PC-9 (cell line): Measurements from ENCODE around the gene GYPC. TPM values are rescaled to one million over a fixed set of nuclear protein-coding genes. Genes with fewer than 3 reads are reported as not detected.

Experiments
- BruUV-seq: library from RNA; stranded (reverse); fragments of 400-500 nt; replicated peaks from 2 replicates; lab custom pipeline; 2021; lab: Mats Ljungman, UMichigan
- CTCF ChIA-PET: fragments of 300-600 bp; sonication (Branson Sonifier 250); formaldehyde crosslinking; loops from one replicate; lab custom pipeline; 2022; ENCODE audit warnings: antibody characterized with exemption; lab: Charles Lee
- POLR2A ChIA-PET: fragments of 300-600 bp; sonication (Branson Sonifier 250); formaldehyde crosslinking; loops from one replicate; lab custom pipeline; 2022; ENCODE audit warnings: antibody characterized with exemption; ENCODE audit not compliant: unreplicated experiment; lab: Charles Lee
- DNase-seq, 2 experiments: peaks; one replicate each; pipeline versions ENCODE4 v3.0.0 to v3.0.0-alpha.2; 2015 to 2022; ENCODE audit warnings: mixed read lengths in 1 of 2
- H2AFZ ChIP-seq: fragments of 200-600 bp; sonication (generic); 2 replicates; pipeline ENCODE4 v1.8.1; 2017; ENCODE audit warnings: antibody characterized with exemption
- H3F3A ChIP-seq: fragments of 200-600 bp; sonication (generic); 2 replicates; pipeline ENCODE4 v1.8.1; 2017; ENCODE audit warnings: antibody characterized with exemption, mild to moderate bottlenecking, low read depth; ENCODE audit not compliant: insufficient read depth
- H3K27ac ChIP-seq: fragments of 200-600 bp; sonication (generic); 2 replicates; pipeline ENCODE4 v1.6.1; 2016; ENCODE audit warnings: mixed run types
- H3K27me3 ChIP-seq: fragments of 200-600 bp; sonication (generic); 2 replicates; pipeline ENCODE4 v1.6.1; 2016; ENCODE audit warnings: low read depth, mixed run types; ENCODE audit not compliant: insufficient read depth
- H3K36me3 ChIP-seq: fragments of 200-600 bp; sonication (generic); 2 replicates; pipeline ENCODE4 v1.6.1; 2016; ENCODE audit warnings: low read depth, mixed run types
- H3K4me1 ChIP-seq: fragments of 200-600 bp; sonication (generic); replicated peaks from 2 replicates; pipeline ENCODE4 v1.6.1; 2016; ENCODE audit warnings: mixed run types; ENCODE audit not compliant: insufficient read depth
- H3K4me2 ChIP-seq: fragments of 200-600 bp; sonication (generic); 2 replicates; pipeline ENCODE4 v1.6.1; 2017; ENCODE audit warnings: mixed run types
- H3K4me3 ChIP-seq: fragments of 200-600 bp; sonication (generic); 2 replicates; pipeline ENCODE4 v1.6.1; 2016; ENCODE audit warnings: mixed run types
- H3K79me2 ChIP-seq: fragments of 200-600 bp; sonication (generic); 2 replicates; pipeline ENCODE4 v1.6.1; 2017; ENCODE audit warnings: low read depth, mixed run types
- H3K9me2 ChIP-seq: fragments of 200-600 bp; sonication (generic); 2 replicates; pipeline ENCODE4 v1.8.1; 2017; ENCODE audit warnings: mild to moderate bottlenecking; ENCODE audit not compliant: insufficient read depth
- H3K9me3 ChIP-seq: fragments of 200-600 bp; sonication (generic); 2 replicates; pipeline ENCODE4 v1.8.1; 2016; ENCODE audit warnings: low read depth; ENCODE audit not compliant: insufficient read depth
- H4K20me1 ChIP-seq: fragments of 200-600 bp; sonication (generic); 2 replicates; pipeline ENCODE4 v1.8.1; 2017; ENCODE audit not compliant: insufficient read depth
- EZH2 ChIP-seq: fragments of 200-600 bp; sonication (generic); IDR thresholded peaks from 2 replicates; pipeline ENCODE4 v1.8.0; 2017; ENCODE audit warnings: antibody characterized with exemption, low read depth
- intact Hi-C: fragments of 100-400 bp; cut with micrococcal nuclease; formaldehyde crosslinking; loops from one replicate; pipeline ENCODE4 v1.10.0; 2022; ENCODE audit not compliant: unreplicated experiment
- total RNA-seq: library from RNA; stranded (reverse); gene quantifications from 2 replicates; pipeline ENCODE4 v1.2.3, GENCODE V29; 2021
- TF ChIP-seq, protein P1 (sequence below): fragments of 200-600 bp; sonication (generic); conservative IDR thresholded peaks from 2 replicates; pipeline ENCODE4 v1.6.1; 2017; ENCODE audit warnings: mixed run types, antibody characterized with exemption, mild to moderate bottlenecking, moderate library complexity

GYPC gene
- total RNA-seq, 1 experiment from 2014 or later, result not detected

DNA sequence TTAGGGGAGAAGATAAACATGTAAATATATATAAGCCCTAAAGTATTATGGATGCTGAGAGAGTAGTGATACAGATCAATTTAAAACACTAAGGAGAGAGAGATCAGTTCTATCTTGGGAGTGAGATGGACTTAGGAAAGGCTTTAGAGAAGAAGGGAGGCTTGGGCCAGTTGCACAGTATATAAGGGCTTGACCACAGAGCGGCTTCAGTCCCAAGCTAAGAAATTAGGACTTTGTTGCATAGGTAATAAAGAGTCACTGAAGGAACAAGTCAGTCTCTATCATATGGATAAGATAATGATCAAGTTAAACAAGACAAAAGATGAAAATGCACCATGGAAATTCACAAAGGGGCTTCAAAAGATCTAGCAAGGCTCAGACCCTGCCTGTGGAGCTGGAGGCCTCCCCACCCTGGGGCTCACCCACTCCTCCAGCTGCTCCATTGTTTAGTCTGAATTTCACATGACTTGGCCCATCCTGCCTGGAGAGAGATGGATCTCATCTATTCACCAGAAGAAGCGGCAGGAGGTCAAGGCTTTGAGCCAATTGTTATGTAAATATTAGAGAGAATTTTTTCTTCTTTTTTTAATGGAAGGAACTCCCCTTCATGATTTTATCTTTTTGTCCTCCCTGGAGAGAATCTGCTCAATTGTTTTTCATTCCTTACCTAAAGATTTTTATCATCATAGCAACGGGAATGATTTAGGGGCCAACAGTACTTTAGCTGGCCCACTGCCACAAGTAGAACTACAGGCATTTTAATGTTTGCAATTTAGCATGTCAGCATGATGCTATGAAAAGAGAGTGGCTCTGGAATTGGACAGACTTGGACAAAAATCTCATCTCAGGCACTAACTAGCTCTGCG is 44.0 kb downstream of the GYPC start:
- POLR2A ChIA-PET, result no interaction called here
- Histone ChIP-seq H2AFZ (no peak overlapping the region), H3K27me3 (peaks cover 41% of the 10 kb centered on the region), H3K79me2 (no peaks in the 10 kb centered on the region), H3K9me2 (no peaks in the 10 kb centered on the region), H3K27ac (no peak overlapping the region), H3K4me1 (no peaks in the 10 kb centered on the region), H3K36me3 (no peaks in the 10 kb centered on the region), H3K9me3 (no peaks in the 10 kb centered on the region), H3F3A (no peaks in the 10 kb centered on the region), H3K4me3 (no peak overlapping the region), H4K20me1 (no peaks in the 10 kb centered on the region), H3K4me2 (no peak overlapping the region)
- TF ChIP-seq, protein P1, sequence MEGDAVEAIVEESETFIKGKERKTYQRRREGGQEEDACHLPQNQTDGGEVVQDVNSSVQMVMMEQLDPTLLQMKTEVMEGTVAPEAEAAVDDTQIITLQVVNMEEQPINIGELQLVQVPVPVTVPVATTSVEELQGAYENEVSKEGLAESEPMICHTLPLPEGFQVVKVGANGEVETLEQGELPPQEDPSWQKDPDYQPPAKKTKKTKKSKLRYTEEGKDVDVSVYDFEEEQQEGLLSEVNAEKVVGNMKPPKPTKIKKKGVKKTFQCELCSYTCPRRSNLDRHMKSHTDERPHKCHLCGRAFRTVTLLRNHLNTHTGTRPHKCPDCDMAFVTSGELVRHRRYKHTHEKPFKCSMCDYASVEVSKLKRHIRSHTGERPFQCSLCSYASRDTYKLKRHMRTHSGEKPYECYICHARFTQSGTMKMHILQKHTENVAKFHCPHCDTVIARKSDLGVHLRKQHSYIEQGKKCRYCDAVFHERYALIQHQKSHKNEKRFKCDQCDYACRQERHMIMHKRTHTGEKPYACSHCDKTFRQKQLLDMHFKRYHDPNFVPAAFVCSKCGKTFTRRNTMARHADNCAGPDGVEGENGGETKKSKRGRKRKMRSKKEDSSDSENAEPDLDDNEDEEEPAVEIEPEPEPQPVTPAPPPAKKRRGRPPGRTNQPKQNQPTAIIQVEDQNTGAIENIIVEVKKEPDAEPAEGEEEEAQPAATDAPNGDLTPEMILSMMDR, result no peak
- TF ChIP-seq EZH2, result no peak
- intact Hi-C loops, result no loop called here
- DNase-seq, result no peak
- BruUV-seq, result no TSS peak
- CTCF ChIA-PET, result no interaction called here

- CTCF ChIA-PET, result no interaction called here
- peaks cover 36% of the 10 kb centered on the region for H3K27me3 ChIP-seq
- intact Hi-C loops, result no loop called here
Measured at GRCh38 chr2:126700677-126701076, 44.7 kb downstream of the GYPC start.

GRCh38 chr2:126703311-126703710 is 47.4 kb downstream of the GYPC start:
- intact Hi-C loops, result no loop called here
- ChIA-PET POLR2A (no interaction called here), CTCF (no interaction called here)
- Histone ChIP-seq H3K79me2 (no peaks in the 10 kb centered on the region), H3K4me3 (no peak overlapping the region), H3K4me2 (no peak overlapping the region), H3K27ac (no peak overlapping the region), H4K20me1 (no peaks in the 10 kb centered on the region), H3K36me3 (no peaks in the 10 kb centered on the region), H3K27me3 (peaks cover 30% of the 10 kb centered on the region), H3K4me1 (no peaks in the 10 kb centered on the region), H3K9me2 (no peaks in the 10 kb centered on the region), H3K9me3 (no peaks in the 10 kb centered on the region), H2AFZ (no peak overlapping the region), H3F3A (no peaks in the 10 kb centered on the region)
- no peak for TF ChIP-seq EZH2
- TF ChIP-seq, protein P1, result no peak
- no peak for DNase-seq
- BruUV-seq, result no TSS peak

More at GRCh38 chr2:126700677-126701076, 44.7 kb downstream of the GYPC start:
- TF ChIP-seq EZH2, result no peak
- no peak overlapping the region for H3K4me2 ChIP-seq
- H3K9me2 ChIP-seq, result no peaks in the 10 kb centered on the region
- POLR2A ChIA-PET, result no interaction called here
- H4K20me1 ChIP-seq, result no peaks in the 10 kb centered on the region
- no peak overlapping the region for H3K4me3 ChIP-seq
- no peak for DNase-seq
- BruUV-seq, result no TSS peak
- no peaks in the 10 kb centered on the region for H3K79me2 ChIP-seq
- no peaks in the 10 kb centered on the region for H3F3A ChIP-seq
- H3K27ac ChIP-seq, result no peak overlapping the region
- H2AFZ ChIP-seq, result no peak overlapping the region
- H3K36me3 ChIP-seq, result no peaks in the 10 kb centered on the region
- H3K9me3 ChIP-seq, result no peaks in the 10 kb centered on the region
- H3K4me1 ChIP-seq, result no peaks in the 10 kb centered on the region
